Measurements from ENCODE around the gene PDK2.

GRCh38 chr17:50146230-50146926 lies 51.2 kb downstream of the PDK2 start:
- TF ChIP-seq EZH2 (IDR thresholded peaks at IDR 0.05; ENCODE audit: borderline replicate concordance, low read depth, low read length, severe bottlenecking) (no peak), CTCF (IDR thresholded peaks at IDR 0.05; ENCODE audit: borderline replicate concordance, extremely low read depth, low read length, poor library complexity, severe bottlenecking) (no peak)
